Measurements from ENCODE around the gene PLEKHD1. TPM values are rescaled to one million over a fixed set of nuclear protein-coding genes. Genes with fewer than 3 reads are reported as not detected.
A peak's percentile ranks its signal among the peaks of the same experiment; 100 is the strongest.

PLEKHD1 gene
- total and polyA plus RNA-seq, 2 of the 8 experiments (the other 6 are each of a cell fraction or from before 2014, with no cell fraction given): 0.24 to 0.48 TPM

DNA sequence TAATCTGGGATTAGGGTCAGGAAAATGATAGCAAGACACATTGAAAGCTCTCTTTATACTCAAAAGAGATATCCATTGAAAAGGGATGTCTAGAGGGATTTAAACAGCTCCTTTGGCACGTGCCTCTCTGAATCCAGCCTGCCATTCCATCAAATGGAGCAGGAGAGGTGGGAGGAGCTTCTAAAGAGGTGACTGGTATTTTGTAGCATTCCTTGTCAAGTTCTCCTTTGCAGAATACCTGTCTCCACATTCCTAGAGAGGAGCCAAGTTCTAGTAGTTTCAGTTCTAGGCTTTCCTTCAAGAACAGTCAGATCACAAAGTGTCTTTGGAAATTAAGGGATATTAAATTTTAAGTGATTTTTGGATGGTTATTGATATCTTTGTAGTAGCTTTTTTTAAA is 25.4 kb upstream of the PLEKHD1 start:
- Histone ChIP-seq H3K4me3 (ENCODE audit: extremely low read depth in 1 of 4, insufficient read depth in 2 of 4, low read depth in 3 of 4, low read length in 4 of 4) (no peak overlapping the region), H3K4ac (replicated peaks; ENCODE audit: insufficient read length, low read depth, low read length) (no peak overlapping the region)
- POLR2A ChIA-PET (ENCODE audit: partially characterized antibody): interaction anchor here (1.1 to 1.4 kb wide), 3 partner anchors 56 to 89 kb away, joined by 3 to 6 read pairs (median 4); partner anchors contain the start of genes ERH and SLC39A9

More for the DNA sequence above, 25.4 kb upstream of the PLEKHD1 start:
- no peak overlapping the region for H2BK20ac ChIP-seq (ENCODE audit: low read length)
- H2BK5ac ChIP-seq (ENCODE audit: low read depth, low read length): no peak overlapping the region
- H4K5ac ChIP-seq (ENCODE audit: insufficient read length, low read depth, low read length): no peak overlapping the region
- H2BK12ac ChIP-seq (ENCODE audit: low read depth, low read length): no peak overlapping the region
- H3K4me2 ChIP-seq (ENCODE audit: insufficient read depth in 1 of 2, low read depth in 2 of 2, low read length in 2 of 2): no peak overlapping the region
- no peak overlapping the region for H3K23ac ChIP-seq (ENCODE audit: insufficient read length)
- H4K20me1 ChIP-seq (replicated peaks in 1 of 2; ENCODE audit: control insufficient read depth in 1 of 2, insufficient read depth in 2 of 2, low read length in 2 of 2): peaks cover 0 to 5% of the 10 kb centered on the region in 2 experiments
- H2AK5ac ChIP-seq (ENCODE audit: low read depth, low read length): no peak overlapping the region
- H4K8ac ChIP-seq (ENCODE audit: extremely low read depth, insufficient read depth, low read length): no peak overlapping the region
- H2BK120ac ChIP-seq (replicated peaks; ENCODE audit: low read depth, low read length): no peak overlapping the region
- H3K56ac ChIP-seq (replicated peaks; ENCODE audit: insufficient read length, low read depth, low read length): no peak overlapping the region
- 87% methylated on average over 1 of the region's 1 CpG; no CpG with 5 or more reads in 1 of the 2 experiments for WGBS, 2 experiments (ENCODE audit: extremely low coverage in 1 of 2, insufficient coverage in 1 of 2, insufficient read length in 1 of 2, insufficient replicate concordance in 2 of 2, low coverage in 1 of 2, low lambda C conversion rate in 2 of 2, missing lambda C conversion rate in 1 of 2)
- no peaks in the 10 kb centered on the region for H3K23me2 ChIP-seq (ENCODE audit: low read depth, low read length)
- no peak overlapping the region for H3K27ac ChIP-seq (ENCODE audit: low read depth, low read length)
- H2BK15ac ChIP-seq (ENCODE audit: low read length): no peak overlapping the region
- FAIRE-seq (no peak), DNase-seq (ENCODE audit: low read depth in 1 of 2, low spot score in 2 of 2) (no peak)
- H3K36me3 ChIP-seq (ENCODE audit: control insufficient read depth in 2 of 4, insufficient read depth in 4 of 4, low read length in 3 of 4): peaks cover 0 to 18% (median 8%) of the 10 kb centered on the region in 4 experiments; a peak in 5 of 8 replicates
- no peak overlapping the region for H4K91ac ChIP-seq (replicated peaks; ENCODE audit: insufficient read length, low read length)
- H3K79me2 ChIP-seq (ENCODE audit: control insufficient read depth in 1 of 2, insufficient read depth in 2 of 2, low read length in 2 of 2): no peaks in the 10 kb centered on the region
- no peaks in the 10 kb centered on the region for H3K79me1 ChIP-seq (ENCODE audit: low read depth, low read length)
- TF ChIP-seq SAP30 (IDR thresholded peaks at IDR 0.05; ENCODE audit: insufficient read depth, insufficient replicate concordance, low read length) (no peak), TEAD4 (IDR thresholded peaks at IDR 0.05; ENCODE audit: low read depth, low read length) (peak; percentile 41; the same call in 1 of the 2 replicates)
- no peaks in the 10 kb centered on the region for H3K9me3 ChIP-seq (ENCODE audit: insufficient read depth in 2 of 2, low read depth in 1 of 2, low read length in 1 of 2)
- H3K18ac ChIP-seq (ENCODE audit: extremely low read depth, low read length): no peak overlapping the region
- no peaks in the 10 kb centered on the region for H3K4me1 ChIP-seq (replicated peaks in 1 of 4; ENCODE audit: control insufficient read depth in 3 of 4, insufficient read depth in 4 of 4, low read length in 3 of 4)
- H3K9ac ChIP-seq (replicated peaks in 1 of 4; ENCODE audit: extremely low read depth in 1 of 4, low read depth in 3 of 4, low read length in 3 of 4): no peak overlapping the region
- no peaks in the 10 kb centered on the region for H3K27me3 ChIP-seq (replicated peaks in 1 of 4; ENCODE audit: control insufficient read depth in 3 of 4, extremely low read depth in 1 of 4, insufficient read depth in 3 of 4, low read length in 3 of 4)
- no peak overlapping the region for H3K14ac ChIP-seq (ENCODE audit: insufficient read length)
- H2AFZ ChIP-seq (ENCODE audit: low read length): no peak overlapping the region
- CTCF ChIA-PET (ENCODE audit: partially characterized antibody): interaction anchor here (0.7 to 3.0 kb wide), 21 partner anchors 9 to 216 kb away, joined by 3 to 19 read pairs (median 4); partner anchors contain the start of genes ERH and SLC39A9
